KMS-11 (cell line): ENCODE measurements around the gene ASF1B.

Experiments
- H2AFZ ChIP-seq: fragments of 200-600 bp; sonication (generic); 2 replicates; pipeline ENCODE4 v1.6.1; 2016; ENCODE audit warnings: antibody characterized with exemption, mixed run types, low read depth
- H3K27ac ChIP-seq: fragments of 200-600 bp; sonication (generic); 2 replicates; pipeline ENCODE4 v1.6.1; 2016; ENCODE audit warnings: mild to moderate bottlenecking, mixed run types
- H3K27me3 ChIP-seq: fragments of 200-600 bp; sonication (generic); 2 replicates; pipeline ENCODE4 v1.6.1; 2017; ENCODE audit warnings: mild to moderate bottlenecking, low read depth, mixed run types, moderate library complexity; ENCODE audit not compliant: insufficient read depth
- H3K36me3 ChIP-seq: fragments of 200-600 bp; sonication (generic); 2 replicates; pipeline ENCODE4 v1.6.1; 2017; ENCODE audit warnings: mild to moderate bottlenecking, mixed run types; ENCODE audit not compliant: insufficient read depth
- H3K4me1 ChIP-seq: fragments of 200-600 bp; sonication (generic); 2 replicates; pipeline ENCODE4 v1.6.1; 2016; ENCODE audit warnings: mild to moderate bottlenecking, low read depth, mixed run types; ENCODE audit not compliant: poor library complexity, severe bottlenecking
- H3K4me2 ChIP-seq: fragments of 200-600 bp; sonication (generic); 2 replicates; pipeline ENCODE4 v1.7.0; 2016; ENCODE audit warnings: mild to moderate bottlenecking, mixed run types
- H3K4me3 ChIP-seq: fragments of 200-600 bp; sonication (generic); IDR thresholded peaks from 2 replicates; pipeline ENCODE4 v1.6.1; 2017; ENCODE audit warnings: low read depth, low read length, mixed read lengths; ENCODE audit not compliant: insufficient read depth
- H3K79me2 ChIP-seq: fragments of 200-600 bp; sonication (generic); 2 replicates; pipeline ENCODE4 v1.6.1; 2016; ENCODE audit warnings: low read depth, mixed run types; ENCODE audit not compliant: insufficient read depth
- H3K9ac ChIP-seq: fragments of 200-600 bp; sonication (generic); 2 replicates; pipeline ENCODE4 v1.6.1; 2016; ENCODE audit warnings: mild to moderate bottlenecking, mixed run types
- H4K20me1 ChIP-seq: fragments of 200-600 bp; sonication (generic); 2 replicates; pipeline ENCODE4 v1.6.1; 2016; ENCODE audit warnings: mild to moderate bottlenecking, mixed run types; ENCODE audit not compliant: insufficient read depth
- TF ChIP-seq, protein P1 (sequence below): fragments of 200-600 bp; sonication (generic); conservative IDR thresholded peaks from 2 replicates; pipeline ENCODE4 v1.6.1; 2017; ENCODE audit warnings: low read depth, mild to moderate bottlenecking, antibody characterized with exemption, low read length, moderate library complexity, mixed read lengths

The ASF1B gene

DNA sequence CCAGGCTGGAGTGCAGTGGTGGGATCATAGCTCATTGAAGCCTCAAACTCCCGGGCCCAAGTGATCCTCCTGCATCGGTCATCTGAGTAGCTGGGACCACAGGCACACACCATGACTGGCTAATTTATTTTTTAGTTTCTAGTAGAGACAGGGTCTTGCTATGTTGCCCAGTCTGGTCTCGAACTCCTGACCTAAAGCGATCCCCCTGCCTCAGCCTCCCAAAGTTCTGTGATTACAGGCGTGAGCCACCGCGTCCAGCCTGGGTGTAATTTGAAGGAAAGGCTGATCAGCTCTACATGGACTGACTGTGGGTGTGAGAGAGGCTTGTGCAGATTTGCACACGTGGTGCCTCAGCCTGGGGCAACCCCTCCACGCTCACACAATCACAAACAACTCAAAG, 38.5 kb upstream of the ASF1B start:
- H3K79me2 ChIP-seq = no peaks in the 10 kb centered on the region
- no peak overlapping the region for H3K27ac ChIP-seq
- H3K9ac ChIP-seq = no peak overlapping the region
- TF ChIP-seq, protein P1, sequence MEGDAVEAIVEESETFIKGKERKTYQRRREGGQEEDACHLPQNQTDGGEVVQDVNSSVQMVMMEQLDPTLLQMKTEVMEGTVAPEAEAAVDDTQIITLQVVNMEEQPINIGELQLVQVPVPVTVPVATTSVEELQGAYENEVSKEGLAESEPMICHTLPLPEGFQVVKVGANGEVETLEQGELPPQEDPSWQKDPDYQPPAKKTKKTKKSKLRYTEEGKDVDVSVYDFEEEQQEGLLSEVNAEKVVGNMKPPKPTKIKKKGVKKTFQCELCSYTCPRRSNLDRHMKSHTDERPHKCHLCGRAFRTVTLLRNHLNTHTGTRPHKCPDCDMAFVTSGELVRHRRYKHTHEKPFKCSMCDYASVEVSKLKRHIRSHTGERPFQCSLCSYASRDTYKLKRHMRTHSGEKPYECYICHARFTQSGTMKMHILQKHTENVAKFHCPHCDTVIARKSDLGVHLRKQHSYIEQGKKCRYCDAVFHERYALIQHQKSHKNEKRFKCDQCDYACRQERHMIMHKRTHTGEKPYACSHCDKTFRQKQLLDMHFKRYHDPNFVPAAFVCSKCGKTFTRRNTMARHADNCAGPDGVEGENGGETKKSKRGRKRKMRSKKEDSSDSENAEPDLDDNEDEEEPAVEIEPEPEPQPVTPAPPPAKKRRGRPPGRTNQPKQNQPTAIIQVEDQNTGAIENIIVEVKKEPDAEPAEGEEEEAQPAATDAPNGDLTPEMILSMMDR = no peak
- no peaks in the 10 kb centered on the region for H4K20me1 ChIP-seq
- no peaks in the 10 kb centered on the region; the same call in 1 of the 2 replicates for H3K27me3 ChIP-seq
- H3K36me3 ChIP-seq = no peaks in the 10 kb centered on the region
- no peak overlapping the region for H3K4me3 ChIP-seq
- no peak overlapping the region for H3K4me2 ChIP-seq
- H2AFZ ChIP-seq = no peak overlapping the region
- H3K4me1 ChIP-seq = no peaks in the 10 kb centered on the region

DNA sequence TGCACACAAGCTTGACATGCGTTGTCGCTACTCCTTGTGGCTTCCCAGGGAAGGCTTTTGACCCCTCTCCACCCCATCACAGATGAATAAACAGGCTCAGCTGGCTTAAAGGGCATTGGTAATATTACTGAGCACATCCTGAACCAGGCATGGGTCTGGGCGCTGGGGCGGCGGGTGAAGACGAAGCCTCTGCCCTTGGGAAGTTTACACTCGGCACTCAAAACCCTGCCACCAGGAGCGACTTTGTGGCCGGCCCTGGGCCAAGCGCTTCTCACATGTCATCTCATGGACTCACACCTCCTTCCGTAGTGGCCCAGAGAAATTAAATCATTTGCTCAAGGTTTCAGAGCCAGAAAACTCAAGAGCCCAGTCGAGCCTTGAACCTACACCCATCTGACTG, 32.6 kb upstream of the ASF1B start:
- Histone ChIP-seq H4K20me1 (no peaks in the 10 kb centered on the region), H3K79me2 (no peaks in the 10 kb centered on the region), H3K27ac (no peak overlapping the region), H3K4me3 (no peak overlapping the region), H3K9ac (no peak overlapping the region), H3K36me3 (no peaks in the 10 kb centered on the region), H3K4me1 (no peaks in the 10 kb centered on the region), H3K27me3 (no peaks in the 10 kb centered on the region), H3K4me2 (no peak overlapping the region), H2AFZ (no peak overlapping the region)
- TF ChIP-seq, protein P1 = no peak

DNA sequence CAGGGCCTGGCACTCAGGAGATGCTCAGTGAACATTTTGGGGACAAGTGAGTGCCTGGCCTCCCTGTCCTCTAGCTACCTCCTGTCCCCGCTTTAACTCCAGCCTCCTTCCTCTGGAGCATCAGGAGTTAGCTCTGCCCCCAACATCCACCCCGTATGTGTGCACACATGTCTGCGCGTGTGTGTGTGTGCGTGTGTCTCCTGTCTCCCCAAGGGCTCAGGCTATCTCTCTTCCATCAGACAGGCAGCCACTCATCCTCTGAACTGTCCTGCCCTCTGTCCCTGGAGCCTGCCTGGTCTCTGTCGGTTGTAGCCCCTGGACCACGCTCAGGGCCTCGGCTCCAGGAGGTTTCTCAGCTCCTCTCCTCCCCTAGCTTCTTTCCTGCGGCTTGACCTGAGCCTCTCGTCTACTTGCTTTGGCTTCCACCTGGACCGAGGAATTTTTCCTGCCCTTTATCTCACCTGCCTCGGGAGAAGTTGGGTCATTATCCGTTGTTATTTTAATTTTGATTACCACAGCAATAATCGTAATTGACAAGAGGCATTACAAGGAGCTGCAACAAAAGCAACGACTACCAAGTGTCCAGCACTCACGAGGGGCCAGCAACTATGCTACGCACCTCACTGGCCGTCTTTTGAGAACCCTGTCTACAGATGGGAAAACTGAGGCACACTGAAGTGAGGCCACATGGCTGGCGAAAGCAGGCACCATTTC, 32.0 kb upstream of the ASF1B start:
- Histone ChIP-seq H3K79me2 (no peaks in the 10 kb centered on the region), H4K20me1 (no peaks in the 10 kb centered on the region), H3K4me1 (no peaks in the 10 kb centered on the region), H3K4me2 (no peak overlapping the region), H3K9ac (no peak overlapping the region), H3K27me3 (no peaks in the 10 kb centered on the region), H2AFZ (no peak overlapping the region), H3K36me3 (no peaks in the 10 kb centered on the region), H3K27ac (no peak overlapping the region), H3K4me3 (no peak overlapping the region)
- TF ChIP-seq, protein P1 = no peak

DNA sequence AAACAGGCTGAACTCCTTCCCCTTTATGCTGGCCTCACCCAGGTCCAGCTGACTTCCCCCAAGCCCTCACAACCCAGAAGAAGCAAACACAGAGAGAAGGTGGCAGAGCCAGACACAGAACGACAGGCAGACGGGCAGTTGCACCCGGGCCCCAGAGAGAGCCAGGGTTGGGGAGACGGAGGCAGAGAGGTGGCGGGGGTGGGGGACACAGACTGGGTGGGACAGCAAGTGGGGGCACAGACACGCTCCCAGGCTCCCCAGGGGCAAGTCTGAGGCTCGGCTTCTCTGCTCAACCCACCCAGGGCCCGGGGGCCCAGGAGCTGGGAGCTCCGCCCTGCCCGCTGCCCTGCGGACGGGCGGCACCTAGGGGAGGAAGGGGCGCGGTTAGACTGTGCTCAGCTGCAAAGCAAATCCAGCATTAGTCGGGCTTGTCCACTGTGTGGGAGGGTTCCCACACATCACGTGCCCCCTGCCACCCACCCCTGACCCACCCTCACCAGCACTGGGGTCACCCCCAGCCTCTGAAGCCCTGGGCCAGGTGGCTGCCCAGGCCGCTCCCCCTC, 31.3 kb upstream of the ASF1B start:
- no peaks in the 10 kb centered on the region for H3K79me2 ChIP-seq
- no peak overlapping the region for H3K27ac ChIP-seq
- no peak overlapping the region for H3K4me2 ChIP-seq
- no peaks in the 10 kb centered on the region for H3K4me1 ChIP-seq
- no peak overlapping the region for H2AFZ ChIP-seq
- TF ChIP-seq, protein P1 = no peak
- H3K36me3 ChIP-seq = no peaks in the 10 kb centered on the region
- no peaks in the 10 kb centered on the region for H3K27me3 ChIP-seq
- H3K4me3 ChIP-seq = no peak overlapping the region
- no peak overlapping the region for H3K9ac ChIP-seq
- H4K20me1 ChIP-seq = no peaks in the 10 kb centered on the region
